Fibroblast of skin of back (primary cell): ENCODE results near the gene DCLK1. TPM values are rescaled to one million over a fixed set of nuclear protein-coding genes. Genes with fewer than 3 reads are reported as not detected.
A peak's percentile ranks its signal among the peaks of the same experiment; 100 is the strongest.

Experiments
- DNase-seq: peaks from one replicate; pipeline ENCODE4 v3.0.0-alpha.2; 2013
- polyA plus RNA-seq, 2 experiments: library from polyadenylated mRNA; unstranded; fragments of 120-200 nt; gene quantifications; one replicate each; pipeline ENCODE4 v1.2.1, GENCODE V29; 2013; ENCODE audit not compliant: insufficient read length in 2 of 2

Gene DCLK1
- polyA plus RNA-seq (2013, experiment 1 of 2; ENCODE audit: insufficient read length) = 7.6 TPM
- 12.1 TPM for polyA plus RNA-seq (2013, experiment 2 of 2; ENCODE audit: insufficient read length)

DNA sequence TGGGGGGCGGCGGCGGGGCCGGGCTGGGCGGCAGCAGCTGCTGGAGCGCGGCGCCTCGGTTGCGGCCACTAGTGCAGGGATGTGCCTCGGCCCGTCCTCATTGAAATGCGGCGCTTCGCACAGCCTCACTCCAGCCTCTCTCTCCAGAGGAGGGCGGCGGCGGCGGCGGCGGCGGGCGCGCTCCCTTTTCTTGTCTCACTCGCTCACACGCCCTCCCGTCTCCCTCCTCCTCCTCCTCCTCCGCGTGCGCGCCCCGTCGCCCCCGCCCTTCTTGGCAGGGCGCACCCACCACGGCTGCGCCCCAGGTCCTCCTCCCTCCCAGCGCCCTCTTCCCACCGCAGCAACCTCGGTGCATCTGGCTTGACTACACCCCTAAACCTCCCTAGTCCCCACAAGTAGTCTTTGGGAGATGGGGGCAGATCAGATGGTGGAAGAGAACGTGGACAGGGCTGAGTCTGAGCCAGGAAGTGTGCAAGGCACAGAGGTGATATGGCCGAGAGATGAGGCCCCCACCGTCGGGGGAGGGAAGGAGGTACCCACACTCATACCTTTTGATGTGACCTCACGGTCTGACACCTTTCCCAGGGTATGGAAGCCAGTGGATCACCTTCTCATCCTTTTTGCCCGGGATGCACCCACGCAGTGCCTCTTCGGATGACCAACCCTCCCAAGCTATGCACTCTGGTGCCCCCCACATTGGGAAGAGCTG lies at the start of gene DCLK1:
DCLK1 (minus strand) TSS at position 161 of the 709 bp plus-strand sequence.
- peak; percentile 59 for DNase-seq

DNA sequence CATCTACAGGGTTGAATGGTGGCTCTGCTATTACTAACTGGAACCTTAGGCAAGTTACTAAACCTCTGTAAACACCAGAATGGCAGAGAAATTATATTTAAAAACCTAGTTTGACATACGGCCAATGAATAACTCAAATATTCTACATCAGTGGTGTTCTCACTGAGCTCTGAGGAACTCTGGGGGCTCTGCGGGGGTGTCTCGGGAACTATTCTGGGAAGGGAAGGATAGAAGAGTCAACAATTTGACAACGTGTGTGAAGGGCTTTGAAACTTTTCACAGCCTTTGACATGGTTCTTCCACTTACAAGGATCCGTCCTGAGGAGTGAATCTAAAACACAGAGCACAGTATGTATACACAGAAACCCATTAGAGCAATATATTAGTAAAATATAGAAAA lies 44.4 kb upstream of the DCLK1 start:
- DNase-seq = no peak

DNA sequence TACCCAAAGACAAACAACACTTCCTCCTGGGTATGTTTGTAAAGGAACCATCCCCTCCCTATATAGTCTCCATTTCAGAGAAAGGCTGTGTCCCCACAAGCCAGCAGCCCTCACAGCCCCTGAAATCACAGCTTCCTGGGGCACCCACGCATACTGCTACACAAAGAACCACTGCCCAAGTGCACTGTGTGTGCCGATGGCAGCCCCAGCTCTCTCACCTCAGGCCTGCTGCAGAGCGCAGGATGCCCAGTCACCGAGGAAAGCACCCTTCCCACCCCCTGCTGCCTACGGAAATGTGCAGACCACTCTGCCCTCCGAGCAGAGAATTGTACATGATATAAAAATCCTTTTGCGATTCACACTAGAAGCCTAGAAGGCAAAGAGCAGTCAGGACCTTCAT lies 43.7 kb upstream of the DCLK1 start:
- no peak for DNase-seq

- DNase-seq = peak; percentile 71
Measured at GRCh38 chr13:36173571-36174322, 42.6 kb upstream of the DCLK1 start.

DNA sequence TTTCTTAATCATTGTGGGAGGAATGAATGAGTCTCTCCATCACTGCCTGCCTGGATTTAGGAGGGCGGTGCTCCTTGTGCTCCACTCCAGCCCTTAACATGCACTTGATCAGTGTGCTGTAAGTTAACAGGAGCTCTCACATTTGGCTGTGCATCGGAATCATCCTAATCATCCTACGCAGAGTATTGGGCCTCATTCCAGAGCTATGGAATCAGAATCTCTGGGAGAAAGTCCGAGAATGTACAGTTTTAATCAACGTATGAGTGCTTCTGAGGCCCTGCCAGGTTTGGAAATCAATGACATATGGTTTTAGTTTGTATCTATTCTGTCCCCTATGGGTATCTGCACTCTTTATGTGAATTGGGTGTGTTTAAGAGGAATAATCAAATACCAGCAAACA lies 34.9 kb upstream of the DCLK1 start:
- peak; percentile 51 for DNase-seq

DNA sequence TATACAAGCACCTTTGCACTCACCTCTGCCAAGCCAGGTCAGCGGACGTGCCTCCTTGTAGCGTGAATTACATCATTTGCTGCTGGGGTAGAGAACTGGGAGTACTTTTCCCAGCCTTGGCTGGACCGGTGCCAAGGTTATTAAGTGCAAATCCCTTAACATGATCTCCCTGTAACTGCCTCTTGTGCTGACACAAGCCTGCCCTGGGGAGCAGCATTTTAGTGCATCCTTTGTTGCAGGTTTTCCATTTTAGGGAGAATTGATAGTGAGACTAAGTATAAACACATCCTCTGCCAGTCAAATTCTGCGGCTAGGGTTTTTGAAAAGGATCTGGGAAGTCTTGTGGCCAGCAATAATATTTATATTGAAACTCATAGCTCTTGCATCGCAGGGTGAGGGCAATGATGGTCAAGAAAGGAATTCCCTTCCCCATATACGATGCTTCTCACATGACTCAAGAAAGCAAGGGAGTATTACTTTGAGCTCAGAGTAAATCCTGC lies 32.7 kb upstream of the DCLK1 start:
- DNase-seq = peak; percentile 99

GRCh38 chr13:36163286-36163685 lies 32.1 kb upstream of the DCLK1 start:
- no peak for DNase-seq

GRCh38 chr13:36160297-36160696 lies 29.1 kb upstream of the DCLK1 start:
- peak; percentile 8 for DNase-seq

DNA sequence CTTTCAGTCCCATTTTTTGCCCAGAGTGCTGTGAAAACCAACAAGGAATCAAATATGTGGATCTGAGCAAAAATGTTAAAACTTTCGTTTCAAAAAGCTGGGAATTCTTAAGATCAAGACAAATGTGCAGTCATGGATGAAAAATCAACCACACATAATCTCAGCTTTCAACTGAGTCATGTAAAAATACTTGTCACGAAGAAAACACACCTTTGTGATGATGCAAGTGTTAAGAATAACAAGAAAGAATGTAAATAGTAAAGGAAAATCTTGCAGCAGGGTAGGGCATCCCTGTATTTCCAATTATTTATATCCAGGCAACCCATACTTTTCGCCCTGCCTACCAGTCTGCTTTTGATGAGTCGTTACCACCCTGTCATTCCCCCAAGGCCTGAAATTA lies 27.4 kb upstream of the DCLK1 start:
- DNase-seq = peak; percentile 53

DNA sequence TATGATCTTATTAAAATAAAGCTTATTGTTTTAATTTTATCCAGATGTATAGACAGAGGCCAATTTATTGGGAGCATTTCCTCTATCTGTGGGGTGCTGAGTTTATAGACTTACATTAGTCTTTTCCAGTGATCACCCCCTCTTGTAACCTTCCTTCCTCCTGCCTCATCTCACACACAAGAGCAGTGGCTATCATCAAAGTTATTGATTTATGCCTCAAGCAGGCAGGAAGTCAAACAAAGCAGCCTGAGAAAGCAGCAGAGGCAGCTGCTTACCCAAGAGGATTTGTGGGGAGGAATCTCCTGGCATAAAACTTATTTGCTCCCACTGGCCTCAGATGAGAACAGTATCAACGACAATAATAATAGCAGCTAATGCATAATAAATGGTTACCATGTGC lies 26.3 kb upstream of the DCLK1 start:
- DNase-seq = peak; percentile 17

DNA sequence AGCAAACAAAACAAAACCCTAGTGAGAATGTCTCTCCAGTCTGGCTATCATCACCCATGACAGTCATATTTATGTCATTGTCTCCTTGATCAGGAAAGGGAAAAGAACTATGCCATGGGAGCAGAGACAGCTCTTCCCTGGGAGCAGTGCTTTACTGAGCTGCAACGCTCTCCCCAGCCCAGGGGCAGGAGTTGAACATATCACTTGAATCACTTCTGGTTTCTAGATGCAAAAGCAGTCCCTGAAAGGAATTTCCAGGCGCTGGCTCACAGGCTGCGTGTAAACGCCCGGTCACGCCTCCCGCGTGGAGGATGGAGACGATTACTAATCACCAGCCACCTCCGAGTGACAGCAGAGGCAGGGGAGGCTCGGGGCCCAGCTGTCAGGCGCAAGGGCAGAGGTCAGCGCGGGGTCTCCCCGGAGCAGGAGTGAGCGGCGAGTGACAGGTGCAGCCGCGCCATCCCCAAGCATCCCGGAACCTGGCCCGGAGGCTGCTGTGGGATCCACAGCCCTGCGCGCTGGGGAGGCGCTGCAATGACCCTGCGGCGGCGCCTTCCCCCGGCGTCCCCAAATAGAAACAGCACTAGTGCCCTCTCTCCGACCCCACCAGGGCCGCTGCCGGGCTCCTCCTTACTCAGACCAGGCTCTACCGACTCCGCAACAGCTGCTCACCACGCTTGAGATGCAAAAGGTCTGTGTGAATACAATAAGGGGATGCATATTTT lies 23.5 kb upstream of the DCLK1 start:
- peak; percentile 57 for DNase-seq

DNA sequence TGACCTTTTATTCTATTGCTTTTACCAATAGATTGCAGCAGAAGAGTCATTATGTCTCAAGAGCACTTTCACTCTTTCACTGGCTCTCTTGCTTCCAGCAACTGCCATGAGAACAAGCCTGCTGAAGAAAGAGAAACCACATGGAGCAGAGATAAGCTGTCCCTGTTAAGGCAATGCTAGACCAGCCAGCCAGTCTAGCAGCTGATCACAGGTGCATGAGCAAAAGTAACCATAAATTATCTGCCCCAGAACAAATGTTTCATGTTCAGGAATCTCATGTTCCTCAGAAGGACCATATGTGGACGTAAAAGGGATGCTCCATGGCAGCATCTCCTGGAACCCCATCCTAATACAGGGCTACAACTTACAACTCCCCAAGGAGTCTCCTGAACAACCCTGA lies 20.4 kb upstream of the DCLK1 start:
- no peak for DNase-seq

DNA sequence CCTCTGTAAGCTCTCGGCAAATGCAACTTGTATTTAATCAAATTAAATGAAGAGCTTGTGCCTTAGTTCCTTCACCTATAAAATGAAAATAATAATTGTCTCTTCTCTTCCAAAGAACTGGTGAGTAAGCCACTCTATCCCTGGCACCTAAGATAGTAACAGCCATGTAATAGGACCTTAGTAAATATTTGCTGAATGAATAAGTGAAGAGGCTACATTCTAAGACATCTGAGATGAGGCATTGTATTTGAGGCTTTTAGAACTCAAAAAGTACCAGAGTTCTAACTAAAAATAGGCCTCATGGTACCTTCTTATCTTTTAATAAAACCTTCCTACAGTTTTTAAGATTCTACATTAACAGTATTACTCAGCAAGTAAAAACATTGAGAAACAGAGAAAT lies 17.3 kb upstream of the DCLK1 start:
- peak; percentile 66 for DNase-seq

- DNase-seq = no peak
Measured at GRCh38 chr13:36147330-36147729, 16.1 kb upstream of the DCLK1 start.

GRCh38 chr13:36146511-36147269 lies 15.5 kb upstream of the DCLK1 start:
- no peak for DNase-seq

GRCh38 chr13:36143738-36144137 lies 12.6 kb upstream of the DCLK1 start:
- DNase-seq = peak; percentile 44

DNA sequence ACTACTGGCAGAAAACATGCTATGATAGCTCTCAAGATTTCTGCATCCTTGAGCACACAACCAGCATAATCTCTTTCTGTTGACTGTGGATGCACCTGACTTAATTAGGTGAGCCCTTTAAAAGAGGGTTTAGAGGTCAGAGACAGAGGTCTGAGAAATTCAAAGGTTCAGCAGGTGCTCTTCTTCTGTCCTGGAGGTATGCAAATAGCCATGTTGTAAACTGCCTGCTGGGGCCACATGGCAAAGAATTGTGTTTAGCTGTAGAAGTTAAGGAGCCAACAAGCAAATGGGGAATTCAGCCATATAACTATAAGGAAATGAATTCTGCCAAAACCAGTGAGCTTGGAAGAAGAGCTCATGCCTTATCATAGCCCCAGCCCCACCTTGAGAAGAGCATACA lies 11.6 kb upstream of the DCLK1 start:
- DNase-seq = no peak

DNA sequence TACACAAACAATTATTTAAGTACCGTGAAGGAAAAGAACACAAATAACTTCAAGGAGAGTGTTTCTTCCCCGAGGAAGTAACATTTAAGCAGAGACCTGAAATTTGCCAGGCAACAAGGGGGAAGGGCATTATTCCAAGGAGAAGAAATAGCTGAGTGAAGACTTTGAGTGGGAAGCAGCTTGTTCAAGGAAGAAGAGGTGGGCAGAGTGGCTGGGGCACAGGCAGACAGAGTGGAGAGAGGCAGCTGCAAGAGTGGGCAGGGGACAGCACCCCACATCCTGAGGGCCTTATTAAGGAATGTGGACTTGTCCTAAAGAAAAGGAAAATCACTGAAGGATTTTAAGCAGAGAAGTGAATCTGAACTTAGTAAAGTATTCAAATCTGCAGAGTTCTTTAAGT lies 4.7 kb upstream of the DCLK1 start:
- no peak for DNase-seq

- DNase-seq = no peak
Measured at GRCh38 chr13:36134632-36135031, 3.5 kb upstream of the DCLK1 start.

DNA sequence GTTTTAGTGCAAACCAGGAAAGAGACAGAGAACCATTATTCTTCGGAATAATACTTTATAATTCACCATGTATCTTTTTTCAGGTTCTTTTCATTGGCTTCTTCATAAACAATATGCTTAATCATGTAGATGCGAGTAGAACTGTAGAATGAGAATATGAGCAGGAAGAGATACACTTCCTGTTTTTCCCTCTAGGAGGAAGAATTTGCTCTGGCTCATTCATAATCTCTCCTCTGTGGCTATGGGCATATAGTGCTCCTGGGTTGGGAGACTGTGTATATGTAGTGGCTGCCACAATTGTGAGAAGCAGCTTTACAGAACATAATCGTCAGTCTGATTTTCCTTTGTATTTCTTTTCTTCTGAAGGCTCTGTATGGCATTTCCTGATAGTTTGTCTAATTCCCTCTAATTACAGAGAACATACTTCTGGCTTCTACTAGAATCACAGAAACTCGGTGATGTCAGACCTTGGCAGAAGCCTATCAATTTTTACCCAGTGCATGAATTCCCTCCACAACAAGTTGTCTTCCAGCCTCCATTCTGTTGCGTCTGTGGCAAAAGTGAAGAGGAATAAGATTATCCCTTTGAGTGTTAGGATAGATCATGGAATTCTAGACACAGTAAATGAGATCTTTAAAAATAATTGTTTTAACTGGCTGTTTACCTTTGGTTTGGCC lies 2.9 kb upstream of the DCLK1 start:
- DNase-seq = no peak

DNA sequence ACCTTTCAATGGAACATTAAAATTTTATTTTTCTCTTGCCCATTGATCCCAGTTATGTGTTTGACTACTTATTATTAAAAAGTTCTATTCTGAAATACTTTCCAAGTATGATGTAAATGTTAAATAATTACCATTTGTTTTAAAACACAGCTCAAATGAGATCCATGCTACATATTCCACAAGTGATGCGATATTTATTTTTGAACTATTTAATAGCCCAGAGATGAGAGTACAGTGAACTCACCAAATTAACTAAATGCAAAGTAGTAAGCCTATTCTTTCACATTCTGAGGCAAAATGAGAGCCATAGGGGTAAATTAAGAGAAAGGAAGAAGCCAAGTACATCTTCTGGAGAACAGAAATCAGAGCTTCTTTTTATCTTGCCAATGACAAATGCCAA lies 1.2 kb upstream of the DCLK1 start:
- no peak for DNase-seq

DNA sequence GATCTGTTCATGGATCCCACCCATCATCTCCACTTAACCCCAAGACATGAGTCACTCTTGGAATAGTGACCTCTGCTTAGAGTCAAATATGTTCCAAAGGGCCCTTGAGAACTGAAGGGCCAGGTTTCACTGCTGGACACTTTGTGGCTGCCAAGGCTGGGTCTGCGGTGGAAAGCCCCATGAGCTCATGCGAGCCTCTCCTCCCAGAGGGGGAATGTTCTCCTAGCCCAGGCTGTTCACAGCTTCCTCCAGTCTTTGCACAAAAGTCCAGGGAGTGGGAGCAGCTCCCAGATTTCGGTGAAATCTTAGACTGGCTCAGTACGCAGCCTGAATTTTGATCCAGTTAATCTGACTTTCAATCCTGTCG lies 732 bp upstream of the DCLK1 start:
- DNase-seq = peak; percentile 39
